Right lobe of liver (tissue), 6 donors: ENCODE measurements around the gene KIR2DL3. TPM values are rescaled to one million over a fixed set of nuclear protein-coding genes. Genes with fewer than 3 reads are reported as not detected.
A peak's percentile ranks its signal among the peaks of the same experiment; 100 is the strongest.
"Not testable (repeated sequence)": the region's sequence is repeated elsewhere in the genome, so short reads cannot be mapped to it uniquely, and the experiment has no call there.

Experiments
- ATAC-seq, 4 donors: fragments of 200-7000 bp; cut with Tn5 transposase; one replicate each; pipeline ENCODE4 v1.9.1; 2020; ENCODE audit warnings: mild to moderate bottlenecking in 4 of 4, moderate library complexity in 4 of 4
- DNase-seq, 3 donors: peaks; one replicate each; pipeline ENCODE4 v3.0.0-alpha.2; 2020
- H3K27ac ChIP-seq, 3 donors: fragments of 200-600 bp; one replicate each; pipeline ENCODE4 v1.8.0; 2022
- H3K27me3 ChIP-seq, 2 donors: fragments of 200-600 bp; one replicate each; pipeline ENCODE4 v1.8.0; 2022
- H3K36me3 ChIP-seq, 4 donors: fragments of 200-600 bp; sonication (generic) in 1 of 4; one replicate each; pipeline versions ENCODE4 v1.5.1 to v1.8.0; 2017 to 2022; ENCODE audit warnings: control low read depth in 1 of 4
- H3K4me1 ChIP-seq, 4 donors: fragments of 200-600 bp; sonication (generic) in 1 of 4; one replicate each; pipeline versions ENCODE4 v1.5.1 to v1.8.0; 2017 to 2022; ENCODE audit warnings: control low read depth in 1 of 4
- H3K4me3 ChIP-seq, 3 donors: fragments of 200-600 bp; one replicate each; pipeline ENCODE4 v1.8.0; 2022
- H3K9me3 ChIP-seq, 4 donors: fragments of 200-600 bp; sonication (generic) in 1 of 4; one replicate each; pipeline versions ENCODE4 v1.5.1 to v1.8.0; 2017 to 2022; ENCODE audit warnings: control low read depth in 1 of 4
- WGBS: methylation state at CpG from one replicate; pipeline ENCODE4 v1.1.6; 2018; ENCODE audit warnings: low coverage, low lambda C conversion rate; ENCODE audit not compliant: insufficient coverage; ENCODE audit errors: missing lambda C conversion rate; 5-methylcytosine and 5-hydroxymethylcytosine counted together
- intact Hi-C, 2 donors: fragments of 100-400 bp; cut with DNase I; formaldehyde crosslinking; loops; one replicate each; pipeline versions ENCODE4 v1.11.2 to v1.14.1; 2022
- total RNA-seq, 6 experiments: library from RNA; depleted of rRNA in 2 of 6; stranded (reverse); fragments of >200 nt in 2 of 6; fragmentation: NEBNext Ultra II Directional in 3 of 6; extraction: Animal tissue kit (Norgen Biotek cat#: 25700) in 3 of 6; gene quantifications; one replicate each; pipeline versions ENCODE4 v1.1.0 to v1.2.4, GENCODE V29; 2016 to 2023
- donor health status: DM: no; HTN: yes; CAD: no.
- donor health status: DM: no; HTN: no; CAD: no.
- donor health status: DM: no; HTN: no; CAD: no.
- donor health status: DM: no; HTN: yes; CAD: no.
- donor health status: DM: no; HTN: yes; CAD: no.

Gene KIR2DL3
- total RNA-seq, 6 experiments from 2014 or later = not detected

DNA sequence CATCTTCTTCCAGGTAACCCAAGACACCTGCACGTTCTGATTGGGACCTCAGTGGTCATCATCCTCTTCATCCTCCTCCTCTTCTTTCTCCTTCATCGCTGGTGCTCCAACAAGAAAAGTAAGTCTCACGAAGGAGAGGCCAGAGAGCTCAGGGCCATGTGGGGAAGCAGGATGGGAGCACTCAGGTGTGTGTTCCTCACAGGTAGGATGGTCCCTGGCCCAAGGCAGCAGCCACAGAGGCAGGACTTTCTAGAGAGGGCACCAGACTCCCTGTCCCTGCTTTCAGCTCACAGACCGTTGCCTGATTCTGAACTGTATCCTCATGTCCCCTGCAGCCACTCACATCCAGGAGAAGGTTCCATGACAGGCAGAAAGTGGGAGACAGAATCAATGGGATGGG, 28.2 kb downstream of the KIR2DL3 start:
- intact Hi-C loops, DNase-seq, H3K4me1 ChIP-seq, H3K4me3 ChIP-seq, H3K27ac ChIP-seq, H3K9me3 ChIP-seq, H3K27me3 ChIP-seq, ATAC-seq, H3K36me3 ChIP-seq: not testable (repeated sequence)
- WGBS = 38% methylated on average over 4 of the region's 4 CpGs

DNA sequence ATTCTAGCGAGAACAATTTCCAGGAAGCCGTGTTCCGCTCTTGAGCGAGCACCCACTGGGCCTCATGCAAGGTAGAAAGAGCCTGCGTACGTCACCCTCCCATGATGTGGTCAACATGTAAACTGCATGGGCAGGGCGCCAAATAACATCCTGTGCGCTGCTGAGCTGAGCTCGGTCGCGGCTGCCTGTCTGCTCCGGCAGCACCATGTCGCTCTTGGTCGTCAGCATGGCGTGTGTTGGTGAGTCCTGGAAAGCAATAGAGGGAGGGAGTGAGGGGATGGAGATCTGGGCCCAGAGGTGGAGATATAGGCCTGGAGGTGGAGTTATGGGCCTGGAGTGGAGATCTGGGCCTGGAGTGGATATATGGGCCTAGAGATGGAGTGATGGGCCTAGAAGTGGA, 31.3 kb downstream of the KIR2DL3 start, which contains the start of gene KIR2DL1:
TSS of gene KIR2DL1 (plus strand) at position 148 of the 400 bp plus-strand sequence. CDS start at position 206, 58 bp downstream.
- H3K4me3 ChIP-seq, H3K27me3 ChIP-seq, intact Hi-C loops, H3K27ac ChIP-seq, DNase-seq, H3K36me3 ChIP-seq, H3K4me1 ChIP-seq, ATAC-seq, H3K9me3 ChIP-seq: not testable (repeated sequence)
- WGBS = 94% methylated on average over 5 of the region's 15 CpGs

DNA sequence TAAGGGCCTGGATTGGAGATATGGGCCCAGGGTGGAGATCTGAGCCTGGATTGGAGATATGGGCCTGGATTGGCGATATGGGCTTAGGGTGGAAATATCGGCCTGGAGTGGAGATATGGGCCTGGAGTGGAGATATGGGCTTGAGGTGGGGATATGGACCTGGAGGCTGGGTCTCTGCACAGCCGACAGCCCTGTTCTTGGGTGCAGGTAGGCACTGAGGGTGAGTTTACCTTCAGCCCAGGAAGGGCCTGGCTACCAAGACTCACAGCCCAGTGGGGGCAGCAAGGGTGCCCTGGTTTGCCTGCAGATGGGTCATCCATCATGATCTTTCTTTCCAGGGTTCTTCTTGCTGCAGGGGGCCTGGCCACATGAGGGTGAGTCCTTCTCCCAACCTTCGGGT, 32.2 kb downstream of the KIR2DL3 start:
- H3K27ac ChIP-seq, intact Hi-C loops, H3K36me3 ChIP-seq, H3K27me3 ChIP-seq, DNase-seq, H3K4me1 ChIP-seq, H3K9me3 ChIP-seq, H3K4me3 ChIP-seq: not testable (repeated sequence)
- 77% methylated on average over 4 of the region's 4 CpGs for WGBS
- peak in 1 of 4 donors; percentile 31 for ATAC-seq

DNA sequence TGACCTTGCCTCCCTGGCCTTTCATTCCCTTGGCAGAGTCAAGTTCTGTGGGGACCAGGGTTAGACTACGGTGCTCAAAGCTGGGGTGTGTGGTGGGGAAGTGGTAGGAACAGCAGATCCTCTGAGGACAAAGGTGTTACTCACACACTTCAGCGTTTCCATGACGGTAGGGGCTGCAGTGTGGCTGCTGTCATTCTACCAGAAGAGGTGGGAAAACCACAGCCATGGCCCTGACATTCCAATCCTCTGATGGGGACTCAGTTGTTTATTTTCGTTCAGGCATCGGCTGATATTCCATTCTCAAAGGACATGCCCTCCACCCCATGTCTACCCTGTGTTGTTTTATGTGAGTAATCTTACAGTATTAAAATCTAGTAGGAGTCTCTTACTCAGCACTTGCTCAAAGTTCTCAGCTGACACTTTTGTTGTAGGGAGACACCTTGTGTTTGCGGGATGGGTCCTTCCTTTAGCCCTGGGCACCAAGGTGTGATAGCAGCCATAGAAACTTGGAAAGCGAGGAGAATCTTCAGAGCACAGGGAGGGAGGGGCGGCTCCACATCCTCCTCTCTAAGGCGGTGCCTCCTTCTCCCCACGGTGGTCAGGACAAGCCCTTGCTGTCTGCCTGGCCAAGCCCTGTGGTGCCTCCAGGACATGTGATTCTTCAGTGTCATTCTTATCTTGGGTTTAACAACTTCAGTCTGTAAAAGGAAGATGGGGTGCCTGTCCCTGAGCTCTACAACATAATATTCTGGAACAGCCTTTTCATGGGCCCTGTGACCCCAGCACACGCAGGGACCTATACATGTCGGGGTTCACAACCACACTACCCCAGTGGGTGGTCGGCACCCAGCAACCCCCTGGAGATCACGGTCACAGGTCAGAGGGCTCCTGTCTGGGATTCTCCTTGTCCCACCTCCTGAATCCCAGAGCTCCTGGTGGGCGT, 33.0 kb downstream of the KIR2DL3 start:
- DNase-seq, H3K36me3 ChIP-seq, intact Hi-C loops, H3K27me3 ChIP-seq, H3K4me3 ChIP-seq, H3K4me1 ChIP-seq, H3K27ac ChIP-seq, H3K9me3 ChIP-seq: not testable (repeated sequence)
- peak in 1 of 4 donors; percentile 14 for ATAC-seq
- 70% methylated on average over 10 of the region's 15 CpGs for WGBS

DNA sequence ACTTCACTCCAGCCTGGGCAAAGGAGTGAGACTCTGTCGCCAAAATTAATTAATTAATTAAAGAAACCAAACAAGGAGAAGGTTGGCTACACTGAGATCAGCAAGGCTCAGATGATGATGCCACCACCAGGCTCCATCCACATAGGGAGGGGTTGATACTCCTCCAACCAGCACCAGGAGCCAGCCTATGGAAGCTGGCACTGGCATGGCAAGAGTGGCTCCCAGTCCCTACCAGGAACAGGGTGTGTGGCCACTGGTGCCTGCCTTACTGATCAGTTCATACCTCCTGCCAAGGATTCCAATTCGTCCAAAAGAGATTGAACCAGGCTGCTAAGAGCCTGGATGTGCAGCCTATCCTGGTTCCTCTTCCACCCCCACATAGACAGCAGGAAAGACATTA, 34.4 kb downstream of the KIR2DL3 start:
- H3K27ac ChIP-seq, H3K4me1 ChIP-seq, H3K27me3 ChIP-seq, H3K9me3 ChIP-seq, DNase-seq, H3K36me3 ChIP-seq, ATAC-seq, H3K4me3 ChIP-seq, intact Hi-C loops: not testable (repeated sequence)
- 18% methylated on average over 2 of the region's 2 CpGs for WGBS

DNA sequence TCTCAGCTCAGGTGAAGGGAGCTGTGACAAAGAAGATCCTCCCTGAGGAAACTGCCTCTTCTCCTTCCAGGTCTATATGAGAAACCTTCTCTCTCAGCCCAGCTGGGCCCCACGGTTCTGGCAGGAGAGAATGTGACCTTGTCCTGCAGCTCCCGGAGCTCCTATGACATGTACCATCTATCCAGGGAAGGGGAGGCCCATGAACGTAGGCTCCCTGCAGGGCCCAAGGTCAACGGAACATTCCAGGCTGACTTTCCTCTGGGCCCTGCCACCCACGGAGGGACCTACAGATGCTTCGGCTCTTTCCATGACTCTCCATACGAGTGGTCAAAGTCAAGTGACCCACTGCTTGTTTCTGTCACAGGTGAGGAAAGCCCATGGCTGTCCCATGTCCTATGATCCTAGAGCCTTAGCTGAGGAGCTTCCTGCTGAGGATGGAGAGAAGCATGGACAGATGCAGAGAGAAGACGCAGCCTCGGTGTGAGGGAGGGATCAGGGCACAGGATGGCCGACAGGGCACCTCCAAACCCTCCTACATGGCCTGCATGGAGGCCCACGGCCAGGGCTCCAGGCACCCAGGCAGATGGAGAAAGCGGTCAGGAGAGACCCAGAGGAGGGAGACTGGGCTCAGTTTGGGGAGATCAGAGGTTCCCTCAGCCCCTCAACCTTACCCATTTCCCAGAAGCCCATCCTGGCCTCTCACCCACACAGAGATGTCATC, 36.9 kb downstream of the KIR2DL3 start:
- intact Hi-C loops = not testable (repeated sequence)
- WGBS = 67% methylated on average over 6 of the region's 12 CpGs

DNA sequence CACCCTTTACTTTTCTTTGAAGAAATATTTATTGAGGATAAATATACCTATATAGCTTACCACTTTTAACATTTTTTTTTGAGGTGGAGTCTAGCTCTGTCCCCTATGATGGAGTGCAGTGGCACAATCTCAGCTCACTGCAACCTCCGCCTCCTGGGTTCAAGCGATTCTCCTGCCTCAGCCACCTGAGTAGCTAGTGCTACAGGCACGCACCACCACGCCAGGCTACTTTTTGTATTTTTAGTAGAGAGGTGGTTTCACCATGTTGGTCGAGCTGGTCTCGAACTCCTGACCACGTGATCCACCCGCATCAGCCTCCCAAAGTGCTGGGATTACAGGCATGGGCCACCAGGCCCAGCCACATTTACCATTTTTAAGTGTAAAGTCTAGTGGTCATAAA, 37.5 kb downstream of the KIR2DL3 start:
- H3K27me3 ChIP-seq, ATAC-seq, H3K4me3 ChIP-seq, H3K27ac ChIP-seq, H3K9me3 ChIP-seq, intact Hi-C loops, H3K4me1 ChIP-seq, DNase-seq, H3K36me3 ChIP-seq: not testable (repeated sequence)
- 57% methylated on average over 8 of the region's 8 CpGs for WGBS

More for the DNA sequence above, 36.9 kb downstream of the KIR2DL3 start:
- H3K4me3 ChIP-seq, H3K4me1 ChIP-seq, H3K27ac ChIP-seq, H3K36me3 ChIP-seq, ATAC-seq, H3K27me3 ChIP-seq, H3K9me3 ChIP-seq: not testable (repeated sequence)
- DNase-seq = peak in 1 of 3 donors; percentile 15

DNA sequence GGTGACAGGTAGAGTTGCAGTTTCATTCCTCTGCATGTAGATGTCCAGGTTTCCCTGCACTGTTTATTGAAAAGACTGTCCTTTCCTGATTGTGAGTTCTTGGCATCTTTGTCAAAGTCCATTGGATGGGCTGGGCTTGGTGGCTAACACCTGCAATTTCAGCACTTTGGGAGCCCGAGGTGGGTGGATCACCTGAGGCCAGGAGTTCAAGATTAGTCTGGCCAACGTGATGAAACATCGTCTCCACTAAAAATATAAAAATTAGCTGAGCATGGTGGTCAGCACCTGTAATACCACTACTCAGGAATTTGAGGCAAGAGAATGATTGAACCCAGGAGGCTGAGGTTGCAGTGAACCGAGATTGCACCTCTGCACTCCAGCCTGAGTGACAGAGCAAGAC, 39.5 kb downstream of the KIR2DL3 start:
- H3K27ac ChIP-seq, intact Hi-C loops, H3K4me3 ChIP-seq, H3K4me1 ChIP-seq, DNase-seq, H3K27me3 ChIP-seq, H3K9me3 ChIP-seq, H3K36me3 ChIP-seq, ATAC-seq: not testable (repeated sequence)
- WGBS = 46% methylated on average over 4 of the region's 4 CpGs

DNA sequence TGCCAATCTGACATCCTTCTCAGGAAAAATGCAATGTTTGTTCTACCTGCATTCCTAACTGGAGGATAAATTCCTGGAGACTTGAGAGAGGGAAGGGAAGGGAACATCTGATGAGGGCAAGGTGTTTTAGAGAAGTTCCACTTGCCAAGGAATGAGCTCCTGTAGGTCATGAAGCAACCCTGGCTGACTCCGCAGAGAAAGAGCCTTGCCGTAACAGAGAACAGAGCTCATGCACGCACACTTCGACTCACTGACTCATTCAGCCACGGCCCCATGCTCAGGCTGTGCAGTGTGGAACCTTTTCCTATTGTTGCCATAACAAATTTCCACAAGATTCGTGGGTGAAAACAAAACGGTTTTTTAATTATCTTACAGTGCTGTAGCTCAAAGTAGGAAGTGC, 40.6 kb downstream of the KIR2DL3 start:
- H3K4me3 ChIP-seq, H3K9me3 ChIP-seq, ATAC-seq, H3K27me3 ChIP-seq, H3K27ac ChIP-seq, H3K36me3 ChIP-seq, intact Hi-C loops, DNase-seq, H3K4me1 ChIP-seq: not testable (repeated sequence)
- WGBS = 55% methylated on average over 7 of the region's 7 CpGs

DNA sequence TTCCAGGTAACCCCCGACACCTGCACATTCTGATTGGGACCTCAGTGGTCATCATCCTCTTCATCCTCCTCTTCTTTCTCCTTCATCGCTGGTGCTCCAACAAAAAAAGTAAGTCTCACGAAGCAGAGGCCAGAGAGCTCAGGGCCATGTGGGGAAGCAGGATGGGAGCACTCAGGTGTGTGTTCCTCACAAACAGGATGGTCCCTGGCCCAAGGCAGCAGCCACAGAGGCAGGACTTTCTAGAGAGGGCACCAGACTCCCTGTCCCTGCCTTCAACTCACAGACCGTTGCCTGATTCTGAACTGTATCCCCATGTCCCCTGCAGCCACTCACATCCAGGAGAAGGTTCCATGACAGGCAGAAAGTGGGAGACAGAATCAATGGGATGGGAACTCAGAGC, 44.6 kb downstream of the KIR2DL3 start:
- H3K27me3 ChIP-seq, H3K4me1 ChIP-seq, H3K27ac ChIP-seq, DNase-seq, H3K9me3 ChIP-seq, H3K36me3 ChIP-seq, H3K4me3 ChIP-seq, intact Hi-C loops, ATAC-seq: not testable (repeated sequence)
- WGBS = 44% methylated on average over 2 of the region's 4 CpGs

DNA sequence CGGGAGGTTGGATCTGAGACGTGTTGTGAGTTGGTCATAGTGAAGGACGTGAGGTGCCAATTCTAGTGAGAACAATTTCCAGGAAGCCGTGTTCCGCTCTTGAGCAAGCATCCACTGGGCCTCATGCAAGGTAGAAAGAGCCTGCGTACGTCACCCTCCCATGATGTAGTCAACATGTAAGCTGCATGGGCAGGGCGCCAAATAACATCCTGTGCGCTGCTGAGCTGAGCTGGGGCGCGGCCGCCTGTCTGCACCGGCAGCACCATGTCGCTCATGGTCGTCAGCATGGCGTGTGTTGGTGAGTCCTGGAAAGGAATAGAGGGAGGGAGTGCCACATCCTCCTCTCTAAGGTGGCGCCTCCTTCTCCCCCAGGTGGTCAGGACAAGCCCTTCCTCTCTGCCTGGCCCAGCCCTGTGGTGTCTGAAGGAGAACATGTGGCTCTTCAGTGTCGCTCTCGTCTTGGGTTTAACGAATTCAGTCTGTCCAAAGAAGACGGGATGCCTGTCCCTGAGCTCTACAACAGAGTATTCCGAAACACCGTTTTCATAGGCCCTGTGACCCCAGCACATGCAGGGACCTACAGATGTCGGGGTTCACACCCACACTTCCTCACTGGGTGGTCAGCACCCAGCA, 47.9 kb downstream of the KIR2DL3 start:
- H3K4me3 ChIP-seq, H3K27me3 ChIP-seq, H3K27ac ChIP-seq, intact Hi-C loops, H3K4me1 ChIP-seq, H3K36me3 ChIP-seq, H3K9me3 ChIP-seq, DNase-seq, ATAC-seq: not testable (repeated sequence)
- WGBS = 53% methylated on average over 13 of the region's 24 CpGs
